NCI-H2196 (cell line): ENCODE results near the gene ATP8A1.
A peak's percentile ranks its signal among the peaks of the same experiment; 100 is the strongest.
"Not testable (repeated sequence)": the region's sequence is repeated elsewhere in the genome, so short reads cannot be mapped to it uniquely, and the experiment has no call there.

ENCODE experiments used
- DNase-seq: peaks from one replicate; lab custom pipeline; 2025; ENCODE audit not compliant: unreplicated experiment; lab: John Stamatoyannopoulos, UW

Gene ATP8A1

DNA sequence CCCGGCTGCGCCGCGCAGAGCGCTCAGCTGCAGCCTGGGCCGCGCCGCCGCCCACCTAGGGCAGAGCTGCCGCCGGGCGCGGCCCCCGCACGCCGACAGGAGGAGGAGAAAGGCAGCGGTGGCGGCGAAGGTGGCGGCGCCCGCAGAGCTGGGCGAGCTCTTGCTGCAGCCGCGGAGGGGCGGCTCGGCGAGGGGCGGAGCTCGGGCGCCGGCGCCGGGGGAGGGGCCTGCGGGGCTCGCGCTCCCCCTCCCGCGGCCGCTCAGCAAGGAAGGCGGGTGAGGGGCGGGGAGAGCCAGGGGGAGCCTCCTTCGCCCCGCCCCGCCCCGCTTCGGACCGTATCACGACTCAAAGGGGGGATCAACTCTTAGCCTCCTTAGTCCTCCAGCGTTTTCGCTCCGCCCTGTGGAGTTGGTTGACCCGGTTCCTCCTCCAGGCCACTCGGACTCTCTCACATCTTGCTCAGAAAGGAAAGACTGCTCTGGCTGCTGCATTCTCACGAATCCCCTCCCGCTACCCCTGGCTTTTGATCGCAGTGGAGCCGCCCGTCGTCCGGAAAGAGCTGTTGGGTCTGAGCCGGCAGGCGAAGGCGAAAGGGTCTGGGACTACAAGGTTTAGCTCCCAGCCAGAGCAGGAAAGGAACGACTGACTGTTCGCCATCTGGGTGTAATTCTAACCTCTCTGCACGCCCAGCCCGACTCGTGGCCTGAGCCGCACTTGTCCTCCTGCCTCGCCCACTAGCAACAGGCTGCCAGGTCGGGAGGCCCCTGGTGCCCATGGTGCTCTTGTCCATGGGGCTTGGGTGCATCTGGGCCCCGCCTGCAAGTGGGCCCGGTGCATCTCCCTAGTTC, at the start of gene ATP8A1:
Gene ATP8A1, minus strand, starts transcription at position 162 of the 849 bp plus-strand sequence. CDS start 232 bp downstream, outside the sequence.
- peak; percentile 87 for DNase-seq

DNA sequence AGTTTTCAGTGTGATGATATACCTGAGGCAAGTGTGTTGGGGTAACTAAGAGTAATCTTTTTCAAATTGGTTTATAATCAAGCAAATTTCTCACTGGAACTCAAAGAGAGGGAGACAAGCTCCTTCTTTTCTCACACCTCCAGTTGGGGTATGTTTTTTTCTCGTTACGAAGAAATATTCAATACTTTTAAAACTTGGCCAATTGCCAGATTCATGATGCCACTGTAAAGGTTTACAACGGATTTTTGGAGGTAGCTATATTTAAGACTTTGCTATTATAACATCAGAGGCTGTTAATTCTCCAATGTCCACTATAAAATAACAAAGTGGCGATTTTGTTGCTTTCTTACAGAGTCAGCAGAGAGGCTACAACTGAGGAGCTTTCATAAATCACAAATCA, 49.2 kb upstream of the ATP8A1 start:
- DNase-seq, result no peak

DNA sequence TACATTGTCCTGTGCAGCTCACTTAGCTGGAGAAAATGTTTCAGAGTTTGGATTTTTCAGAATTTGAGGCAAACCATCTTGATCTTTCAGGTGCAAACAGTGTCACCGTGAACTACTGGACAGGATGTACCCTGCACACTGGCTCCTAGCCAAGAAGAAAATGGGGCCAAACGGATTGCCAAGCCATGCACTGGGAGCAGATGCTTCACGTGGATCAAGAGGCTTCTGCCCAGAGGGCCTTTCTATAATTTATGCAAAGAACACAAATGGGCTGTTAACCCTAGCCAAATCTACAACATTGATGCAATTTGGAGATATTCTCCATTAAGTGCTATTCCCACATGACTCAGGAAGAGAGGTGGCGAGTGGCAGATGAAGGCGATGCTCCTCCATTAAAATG, 46.9 kb upstream of the ATP8A1 start:
- no peak for DNase-seq

DNA sequence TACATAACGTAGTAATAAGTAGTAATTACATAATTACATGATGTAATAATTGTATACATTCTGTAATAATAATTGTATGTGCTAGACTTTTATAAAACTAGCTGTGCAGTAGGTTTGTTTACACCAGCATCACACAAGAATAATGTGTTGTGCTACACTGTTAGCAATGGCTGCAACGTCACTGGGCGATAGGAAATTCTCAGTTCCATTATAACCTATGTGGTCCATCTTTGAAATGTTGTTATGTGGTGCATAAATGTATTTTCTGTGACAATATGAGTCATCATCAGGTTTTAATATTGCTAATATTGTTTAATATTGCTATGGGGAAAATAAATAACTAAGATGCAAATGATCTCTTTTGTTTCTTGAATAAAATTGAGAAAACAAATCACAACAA, 46.0 kb upstream of the ATP8A1 start:
- no peak for DNase-seq

DNA sequence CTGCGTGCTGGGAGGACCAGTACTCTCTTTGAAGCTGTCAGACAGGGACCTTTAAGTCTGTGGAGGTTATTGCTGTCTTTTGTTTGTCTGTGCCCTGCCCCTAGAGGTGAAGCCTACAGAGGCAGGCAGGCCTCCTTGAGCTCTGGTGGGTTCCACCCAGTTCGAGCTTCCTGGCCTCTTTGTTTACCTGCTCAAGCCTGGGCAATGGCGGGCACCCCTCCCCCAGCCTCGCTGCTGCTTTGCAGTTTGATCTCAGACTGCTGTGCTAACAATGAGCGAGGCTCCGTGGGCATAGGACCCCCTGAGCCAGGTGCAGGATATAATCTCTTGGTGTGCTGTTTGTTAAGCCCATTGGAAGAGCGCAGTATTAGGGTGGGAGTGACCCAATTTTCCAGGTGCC, 44.9 kb upstream of the ATP8A1 start:
- not testable (repeated sequence) for DNase-seq

DNA sequence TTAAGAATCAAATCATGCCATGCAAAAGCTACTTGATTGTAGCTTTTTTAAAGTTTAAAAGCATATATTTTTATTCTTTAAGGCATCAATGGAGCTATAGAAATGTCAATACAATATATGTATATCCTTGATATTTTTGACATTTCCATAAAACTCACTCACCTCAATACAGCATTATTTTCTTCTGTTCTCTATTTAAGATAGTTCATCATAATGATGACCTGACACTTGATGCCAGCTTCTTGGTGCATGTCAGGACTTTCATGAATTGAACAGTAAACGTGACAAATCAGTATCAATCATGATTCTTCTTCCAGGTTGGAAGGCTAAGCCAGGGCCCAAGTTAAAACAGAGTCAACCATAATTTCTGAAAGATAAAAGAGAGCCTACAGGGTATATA, 33.6 kb upstream of the ATP8A1 start:
- no peak for DNase-seq

DNA sequence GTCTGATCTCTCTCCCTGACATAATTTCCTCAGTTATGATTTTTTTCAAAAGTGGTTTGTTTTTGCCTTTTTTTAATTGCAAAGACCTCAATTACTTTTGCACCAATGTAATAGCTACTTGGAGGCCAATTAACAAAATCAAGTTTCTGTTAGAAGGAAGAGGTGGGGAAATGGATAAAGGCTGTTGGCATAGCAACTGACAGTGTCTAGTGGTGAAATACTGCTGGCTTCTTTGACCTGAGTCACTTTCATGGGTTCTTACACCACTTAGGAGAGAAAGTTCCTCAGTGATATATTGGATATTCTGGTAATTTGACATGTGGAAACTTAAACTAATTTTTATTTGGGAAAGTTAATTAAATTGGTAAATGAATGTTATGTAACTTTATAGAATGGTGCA, 26.5 kb upstream of the ATP8A1 start:
- no peak for DNase-seq

DNA sequence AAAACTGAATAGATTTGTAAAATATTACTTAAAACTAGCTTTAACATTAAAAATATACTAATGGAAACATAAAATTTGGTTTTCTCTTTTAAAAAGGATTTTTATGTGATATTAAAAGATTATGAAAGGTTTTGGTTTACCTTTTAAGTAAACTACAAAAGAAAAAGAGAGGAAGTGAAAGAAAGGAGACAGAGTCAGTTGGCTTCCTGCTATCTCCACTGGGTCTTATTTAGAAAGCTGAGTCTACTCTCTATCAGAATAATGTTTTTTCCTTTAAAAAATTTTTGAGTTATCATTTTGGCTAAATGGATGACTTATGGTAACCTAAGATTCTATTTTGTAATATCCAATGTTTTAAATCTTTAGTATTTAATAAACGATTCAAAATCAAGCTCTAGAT, 21.6 kb upstream of the ATP8A1 start:
- DNase-seq, result no peak

DNA sequence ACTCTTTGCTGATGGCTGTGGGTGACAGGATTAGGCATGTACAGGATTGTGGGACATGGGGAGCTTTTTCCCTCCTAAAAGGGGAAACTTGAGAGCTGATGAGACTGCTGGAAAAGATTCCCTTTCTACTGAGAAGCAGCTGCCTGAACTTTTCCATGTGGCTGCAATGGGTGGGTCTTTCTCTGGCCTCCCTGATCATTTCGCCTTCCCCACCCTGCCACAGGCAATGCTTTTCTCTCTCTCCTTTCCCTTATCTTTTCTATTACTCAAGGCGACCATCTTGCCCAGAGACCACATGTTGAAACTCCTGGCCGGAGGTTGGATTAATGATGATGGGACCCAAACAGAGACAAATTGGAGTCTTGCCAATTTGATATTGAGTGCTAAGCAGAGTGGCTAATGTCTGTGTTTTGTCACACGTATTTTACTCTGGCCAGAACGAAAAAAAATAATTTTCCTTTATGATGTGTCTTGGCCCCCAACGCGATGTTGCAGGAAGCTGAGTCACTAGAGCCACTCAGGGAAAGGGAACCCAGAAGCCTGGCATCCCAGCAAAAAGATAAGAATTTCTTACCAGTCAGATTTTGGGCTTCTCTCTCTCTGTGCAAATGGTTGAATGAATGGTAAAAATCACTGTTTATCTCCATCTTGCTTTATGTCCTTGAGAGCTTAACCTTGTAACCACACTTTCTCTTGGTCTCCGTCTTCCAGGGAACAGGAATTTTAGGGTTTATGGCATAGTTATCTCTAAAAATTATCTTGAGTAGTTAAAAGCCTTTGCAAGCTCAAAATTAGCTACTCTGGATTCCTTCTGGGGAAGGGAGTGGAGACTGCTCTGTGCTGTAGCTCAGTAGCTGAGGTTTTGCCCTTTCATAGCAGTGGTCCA, 19.4 kb upstream of the ATP8A1 start:
- no peak for DNase-seq

DNA sequence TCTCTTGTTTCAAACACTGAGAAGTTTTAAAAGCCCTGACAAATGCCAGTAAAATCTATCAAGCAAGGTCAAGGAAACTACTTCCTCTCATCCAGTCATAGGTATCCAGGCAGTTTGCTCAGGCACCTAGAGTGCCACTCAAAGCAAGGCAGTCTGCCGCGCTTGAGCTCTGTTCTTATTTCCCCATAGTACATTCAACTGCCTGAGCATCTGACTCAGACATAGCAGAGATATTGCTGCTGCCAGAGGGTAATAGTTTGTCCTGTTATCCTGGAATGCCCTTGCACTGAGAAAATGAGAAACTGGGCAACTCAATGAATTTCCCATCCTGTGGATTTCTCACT, 16.1 kb upstream of the ATP8A1 start:
- DNase-seq, result no peak

DNA sequence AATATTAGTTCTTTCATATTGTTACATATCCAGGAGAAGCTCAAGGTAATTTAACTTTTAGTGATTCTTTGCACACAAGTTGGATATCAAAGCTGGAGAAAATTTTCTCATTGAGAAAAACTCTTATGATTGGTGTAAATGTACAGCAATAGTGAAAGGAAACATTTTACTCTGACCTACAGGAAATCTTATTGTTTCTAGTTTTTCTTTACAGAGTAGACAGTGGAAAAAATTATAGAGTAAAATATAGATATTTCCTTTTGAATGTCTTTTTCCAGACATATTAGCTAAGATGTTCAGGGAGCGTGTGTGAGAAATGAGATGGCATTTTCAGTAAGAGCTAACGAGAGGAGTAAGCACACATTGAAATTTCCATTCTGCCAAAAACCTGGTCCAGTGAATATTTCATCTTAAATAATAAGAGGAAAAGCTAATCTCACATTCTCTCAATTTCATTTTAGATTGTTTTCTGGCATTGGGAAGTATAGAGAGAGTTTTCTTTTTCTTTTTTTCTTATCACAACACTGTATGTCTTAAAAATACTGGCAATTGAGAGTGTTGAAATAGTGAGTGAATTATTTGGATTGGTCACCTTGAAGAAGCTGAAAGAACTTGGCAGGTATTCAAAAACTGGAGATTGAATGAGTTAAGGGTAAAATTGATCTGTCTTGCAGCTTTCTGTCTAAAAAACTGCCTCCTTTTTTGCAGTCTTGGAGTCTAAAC, 15.6 kb upstream of the ATP8A1 start:
- DNase-seq, result no peak

DNA sequence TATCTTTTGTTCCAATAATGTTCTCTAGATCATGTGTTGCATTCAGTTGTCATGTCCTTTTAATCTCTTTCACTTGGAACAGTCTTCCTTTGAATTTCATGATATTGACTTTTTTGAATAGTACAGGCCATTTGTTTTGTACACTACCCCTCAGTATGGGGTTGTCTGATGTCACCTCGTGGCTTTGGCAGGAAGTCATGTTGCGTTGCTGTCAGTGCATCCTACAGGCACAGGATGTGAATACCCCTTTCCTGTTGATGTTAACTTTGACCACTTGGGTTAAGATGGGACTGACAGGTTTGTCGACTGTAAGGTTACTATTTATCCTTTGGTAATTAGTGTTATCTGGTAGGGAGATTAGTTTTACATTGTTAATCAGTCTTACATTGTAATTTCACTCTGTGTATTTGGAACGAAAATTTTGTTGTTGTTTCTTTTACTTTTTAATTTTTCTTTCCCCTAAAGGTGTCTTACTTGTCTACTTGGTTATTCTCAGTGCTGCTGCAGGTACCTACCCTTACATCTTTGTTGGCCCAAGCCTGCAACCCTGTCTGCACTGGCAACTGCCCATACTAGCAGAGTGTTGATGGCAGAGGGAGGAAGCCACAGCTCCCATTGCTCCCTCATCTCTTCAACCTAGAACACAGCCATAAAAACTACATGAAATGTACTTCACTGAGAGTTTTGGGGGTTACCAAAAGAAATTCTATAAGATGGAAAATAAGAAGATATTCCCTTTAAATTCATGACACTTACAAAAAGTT, 14.7 kb upstream of the ATP8A1 start:
- no peak for DNase-seq

DNA sequence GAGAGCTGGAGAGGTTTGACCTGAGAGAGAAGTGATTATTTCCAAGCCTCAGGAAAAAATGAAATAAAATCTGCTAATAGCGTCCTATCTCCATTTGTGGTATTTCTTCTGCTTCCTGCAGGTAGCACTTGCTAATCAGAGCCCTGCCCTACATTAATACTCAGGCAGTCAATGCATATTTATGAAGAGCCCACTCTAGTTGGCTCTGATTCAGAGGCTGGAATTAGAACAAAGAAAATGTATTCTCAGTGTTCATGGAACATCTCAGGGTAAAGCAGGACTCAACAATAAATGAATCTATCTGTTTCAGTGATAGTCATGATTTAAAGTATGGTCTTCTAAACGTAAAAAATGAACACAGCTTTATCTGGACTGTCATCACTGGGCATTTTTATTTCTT, 1.4 kb upstream of the ATP8A1 start:
- no peak for DNase-seq

DNA sequence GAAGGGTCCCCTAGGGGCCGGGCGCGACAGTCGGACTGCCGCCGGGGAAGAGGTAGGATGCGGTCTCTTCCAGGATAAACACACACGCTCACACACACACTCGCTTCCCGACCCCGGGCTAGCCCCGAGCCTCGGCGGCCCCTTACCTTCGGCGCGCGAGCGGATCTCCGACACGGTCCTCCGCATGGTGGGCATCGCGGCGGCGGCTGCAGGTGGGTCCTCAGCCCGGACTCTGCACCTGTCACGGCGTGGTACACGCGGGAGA, 294 bp downstream of the ATP8A1 start:
- no peak for DNase-seq

DNA sequence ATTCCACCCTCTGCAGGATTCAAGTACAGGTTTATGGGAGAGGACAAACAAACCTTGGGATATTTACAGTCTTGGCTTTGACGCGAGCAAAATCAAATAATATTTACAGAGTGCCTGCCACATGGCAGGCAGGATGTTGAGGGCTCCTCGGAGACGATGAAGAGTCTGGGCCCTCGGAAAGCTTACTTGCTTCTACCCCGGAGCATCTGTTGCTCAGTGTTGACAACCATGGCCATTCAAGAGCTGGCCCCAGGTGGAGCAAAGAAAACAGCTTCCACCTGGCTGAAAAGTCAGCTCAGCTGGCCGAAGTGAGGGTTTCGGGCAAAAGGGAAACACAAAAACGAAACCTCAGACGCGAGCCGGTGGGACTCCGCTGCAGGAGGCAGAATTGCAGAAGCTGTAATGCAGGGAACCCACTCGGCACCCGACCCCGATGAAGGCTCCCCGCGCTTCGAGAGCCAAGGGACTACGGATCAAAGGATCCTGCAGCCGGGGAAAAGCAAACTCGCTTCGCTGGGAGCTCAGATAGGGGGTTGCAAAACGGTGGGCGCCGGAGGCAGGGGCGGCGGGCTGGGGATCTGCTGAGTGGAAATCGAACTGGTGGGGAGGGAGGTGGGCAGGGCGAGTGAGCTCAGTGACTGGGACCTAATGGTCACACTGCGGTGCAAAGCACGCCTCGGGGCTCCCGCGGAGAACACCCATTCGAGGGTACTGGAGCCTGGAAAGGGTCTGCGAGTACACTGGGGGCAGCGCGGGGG, 805 bp downstream of the ATP8A1 start:
- no peak for DNase-seq

DNA sequence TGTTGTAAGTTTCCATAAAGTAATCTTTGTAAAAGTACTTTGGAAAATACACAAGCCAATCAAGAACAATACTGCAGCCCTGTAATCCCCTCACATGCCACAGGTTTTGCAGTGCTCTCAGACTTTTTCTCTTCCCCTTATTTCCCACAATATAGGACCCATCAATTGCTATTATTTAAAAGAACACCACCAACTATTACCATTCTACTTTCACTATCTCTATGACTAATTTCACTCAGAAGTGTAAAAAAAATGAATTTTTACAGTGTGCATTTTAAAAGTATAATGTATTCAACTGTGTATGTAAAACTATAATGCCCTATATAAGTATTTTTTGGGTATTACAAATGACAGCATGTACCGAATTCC, 1.7 kb downstream of the ATP8A1 start:
- no peak for DNase-seq

DNA sequence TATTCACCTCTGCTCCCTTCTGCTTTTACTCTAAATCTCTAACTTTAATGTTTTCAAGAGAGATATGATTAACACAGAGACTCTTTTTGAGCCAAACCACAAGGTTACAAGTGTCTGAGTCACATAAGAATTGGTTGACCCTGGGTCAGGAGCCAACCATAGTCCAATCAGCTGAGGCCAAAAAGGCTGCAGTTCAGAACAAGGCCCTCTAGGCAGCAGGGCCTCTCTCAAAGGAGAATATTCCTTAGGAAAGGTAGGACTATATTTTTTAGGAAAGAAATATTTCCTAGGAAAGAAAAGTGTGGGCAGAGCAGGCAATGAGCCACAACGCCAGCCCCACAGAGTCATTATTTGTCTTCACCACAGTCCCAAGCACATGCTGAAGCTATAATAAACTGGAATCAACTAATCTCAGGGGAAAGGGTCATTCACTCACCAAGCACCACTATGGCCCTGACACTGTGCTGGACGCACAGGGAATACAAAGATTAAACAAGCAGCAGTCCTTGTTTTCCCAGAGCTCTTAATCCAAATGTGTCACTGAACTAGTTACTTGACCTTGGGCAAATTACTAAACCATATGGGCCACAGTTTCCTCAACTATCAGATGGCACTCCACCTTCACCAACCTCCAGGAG, 2.2 kb downstream of the ATP8A1 start:
- DNase-seq, result no peak

DNA sequence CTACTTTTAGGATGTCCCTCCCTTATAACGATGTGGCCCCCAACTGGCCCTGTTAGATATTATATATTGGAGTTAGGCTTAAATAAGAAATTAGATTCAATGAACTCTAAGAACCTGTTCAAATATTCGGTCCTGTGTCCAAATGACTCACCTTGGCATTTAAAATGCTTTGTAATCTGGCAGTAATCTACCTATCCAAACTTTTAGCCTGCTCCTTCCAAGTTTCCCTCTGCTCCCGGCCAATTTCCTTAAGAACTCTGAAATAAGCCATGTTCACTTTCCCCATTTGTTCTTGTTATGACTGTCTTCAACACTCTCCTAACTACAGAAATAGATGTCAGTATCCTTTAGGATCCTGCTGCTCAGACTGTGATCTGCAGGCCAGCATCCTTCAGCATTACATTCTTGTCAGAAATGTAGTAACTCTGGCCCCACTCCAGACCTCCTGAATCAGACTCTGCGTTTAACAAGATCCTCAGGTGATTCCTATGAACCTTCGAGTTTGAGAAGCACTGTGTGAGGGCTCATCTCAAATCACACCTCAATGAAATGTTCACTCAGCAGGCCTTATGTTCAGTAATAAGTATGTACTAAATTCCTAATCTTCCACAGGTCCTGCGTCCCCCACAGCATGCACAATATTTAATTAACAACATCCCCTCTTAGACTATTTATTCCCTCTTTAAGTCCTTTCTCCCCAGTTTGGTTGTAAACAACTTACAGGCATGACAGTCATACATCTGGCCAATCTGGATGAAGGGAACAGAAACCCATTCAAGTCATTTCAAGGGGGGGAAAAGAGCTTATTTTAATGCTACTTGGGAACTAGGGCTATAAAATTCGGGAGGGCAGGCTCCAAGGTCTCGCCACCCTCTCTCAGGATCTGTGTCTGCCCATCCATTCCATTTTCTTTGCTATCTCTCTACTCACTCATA, 3.0 kb downstream of the ATP8A1 start:
- no peak for DNase-seq
